A549 treated with RU486 at 1 μM for 4 hours (cell line): Measurements from ENCODE around the gene CRK. TPM values are rescaled to one million over a fixed set of nuclear protein-coding genes. Genes with fewer than 3 reads are reported as not detected.

Experiments used
- total RNA-seq: library from RNA; stranded (reverse); fragments of 200-300 nt; extraction: Qiagen RNA extraction; gene quantifications from 5 replicates; pipeline ENCODE4 v1.2.3, GENCODE V29; 2022; ENCODE audit warnings: low read depth

The CRK gene
- total RNA-seq: 59.1 to 84.9 TPM (median 79.0 TPM) in 5 replicates

GRCh38 chr17:1455797-1456599 lies at the start of gene CRK:
TSS of gene CRK (minus strand) at chr17:1456232. CDS start at chr17:1456117, 115 bp downstream.

GRCh38 chr17:1492249-1493206 lies 36.5 kb upstream of the CRK start, which contains the start of gene MYO1C:
TSS of gene MYO1C (minus strand) at chr17:1492686. CDS start at chr17:1492487, 199 bp downstream.

DNA sequence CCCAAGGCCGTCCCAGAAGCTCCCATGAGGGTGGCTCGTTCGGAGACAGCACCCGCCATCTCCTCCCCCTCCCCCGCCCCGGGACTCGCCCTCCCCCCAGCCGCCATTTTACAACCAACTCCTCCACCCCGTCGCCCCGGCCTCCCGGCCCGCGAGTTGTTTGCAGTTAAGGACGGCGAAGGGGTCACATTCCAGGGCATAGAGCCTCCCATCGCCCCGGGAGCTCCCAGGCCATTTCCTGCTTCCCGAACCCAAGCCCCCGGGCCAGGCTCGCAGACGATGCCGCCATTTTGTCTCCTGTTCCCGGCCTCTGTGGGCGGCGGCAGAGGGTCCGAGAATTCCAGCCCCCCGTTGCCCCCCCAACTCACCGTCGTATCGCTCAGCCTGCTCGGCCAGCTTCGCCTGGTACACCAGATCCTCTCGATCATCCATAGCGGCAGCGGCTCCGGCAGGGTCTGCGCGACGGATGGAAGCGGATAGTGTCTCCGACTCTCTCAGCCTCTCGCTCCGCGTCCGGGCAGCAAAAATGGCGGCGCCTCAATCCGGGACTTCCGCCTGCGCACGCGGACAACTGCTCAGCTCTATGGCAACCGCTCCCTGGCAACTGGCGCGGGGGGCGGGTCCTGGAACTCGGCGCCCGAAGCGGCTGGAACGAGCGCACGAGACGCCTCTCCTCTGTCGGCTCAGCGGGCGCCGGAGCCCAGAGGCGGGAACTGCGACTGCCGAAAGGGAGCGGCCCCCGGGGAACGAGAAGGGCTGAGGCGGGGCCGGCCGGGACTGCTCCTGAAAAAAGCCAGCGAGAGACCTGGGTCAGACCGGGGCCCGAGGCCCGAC lies 56.1 kb downstream of the CRK start, which contains the start of gene YWHAE:
YWHAE (minus strand) TSS at position 544 of the 834 bp plus-strand sequence; CDS start at position 432, 112 bp downstream.

Other genes with a start within 250 kb of the CRK start
- not detected in 5 replicates for gene BHLHA9, start 185.8 kb downstream of the CRK start, total RNA-seq
- gene TRARG1, start 176.6 kb downstream of the CRK start, total RNA-seq: not detected in 5 replicates
- 552 to 1,174 TPM (median 614 TPM) in 5 replicates for gene YWHAE, start 56.0 kb downstream of the CRK start, total RNA-seq
- gene MYO1C, start 36.5 kb upstream of the CRK start, total RNA-seq: 106 to 135 TPM (median 127 TPM) in 5 replicates
- gene INPP5K, start 60.4 kb upstream of the CRK start, total RNA-seq: 20.2 to 25.5 TPM (median 24.4 TPM) in 5 replicates
- 62.9 to 75.9 TPM (median 66.4 TPM) in 5 replicates for gene PITPNA, start 106.6 kb upstream of the CRK start, total RNA-seq
- 4.0 to 8.0 TPM (median 7.2 TPM) in 5 replicates for gene SLC43A2, start 172.6 kb upstream of the CRK start, total RNA-seq
- gene SCARF1, start 189.5 kb upstream of the CRK start, total RNA-seq: 0.22 to 0.37 TPM (median 0.32 TPM) in 5 replicates
- 14.4 to 22.3 TPM (median 17.1 TPM) in 5 replicates for gene RILP, start 193.6 kb upstream of the CRK start, total RNA-seq
- 254 to 337 TPM (median 268 TPM) in 5 replicates for gene PRPF8, start 228.6 kb upstream of the CRK start, total RNA-seq